GM18499 (cell line): ENCODE data around the gene CILP2.

Experiments used
- ATAC-seq: cut with Tn5 transposase; IDR thresholded peaks from one replicate; pipeline ENCODE4 v1.9.1; 2021; ENCODE audit warnings: moderate number of reproducible peaks; ENCODE audit not compliant: insufficient read depth, unreplicated experiment

CILP2 gene

GRCh38 chr19:19591133-19591825 lies 53.2 kb downstream of the CILP2 start:
- peak; percentile 58 for ATAC-seq

DNA sequence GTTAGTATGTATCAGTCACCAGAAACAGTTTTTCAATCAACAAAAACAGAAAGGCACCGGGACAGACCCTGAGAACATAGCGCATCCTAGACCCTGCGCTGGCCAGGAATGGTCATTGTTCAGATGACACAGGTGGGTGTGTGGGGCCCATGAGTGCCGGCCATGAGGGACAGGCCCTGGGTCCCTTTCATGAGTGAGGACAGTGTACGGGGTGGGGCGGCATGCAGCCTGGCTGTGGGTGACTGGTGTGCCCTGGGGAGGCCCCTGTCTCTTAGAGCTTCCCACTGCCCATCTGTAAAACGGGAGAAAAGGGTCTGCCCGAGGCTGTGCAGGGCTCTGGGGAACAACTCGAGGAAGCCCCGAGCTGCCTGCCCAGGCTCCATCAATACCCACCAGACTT lies 54.6 kb downstream of the CILP2 start:
- ATAC-seq, result no peak

GRCh38 chr19:19594381-19594780 lies 56.3 kb downstream of the CILP2 start:
- ATAC-seq, result no peak

DNA sequence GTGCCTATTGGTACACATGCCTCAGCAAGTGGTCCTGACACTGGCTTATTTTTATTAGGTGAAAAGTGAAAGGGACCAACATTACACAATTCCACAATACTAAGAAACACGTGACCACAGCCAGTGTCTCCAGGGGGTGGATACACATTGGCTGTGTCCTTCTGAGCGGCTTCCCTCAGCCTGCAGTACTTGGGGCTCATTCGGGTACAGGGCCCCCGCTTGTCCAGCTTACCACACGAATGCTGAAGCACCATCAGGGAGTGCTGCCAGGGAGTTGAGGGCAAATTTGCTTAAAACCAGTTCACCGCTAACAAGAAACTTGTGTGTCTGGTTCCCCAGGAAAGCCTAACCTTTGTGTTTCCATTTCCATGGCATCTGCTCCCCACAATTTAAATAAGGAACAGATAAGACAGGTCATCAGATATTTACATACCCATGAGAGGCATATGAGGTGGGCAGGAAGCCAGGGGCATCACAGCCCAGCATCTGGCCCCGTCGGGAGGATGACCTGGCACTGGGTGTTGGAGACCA lies 57.2 kb downstream of the CILP2 start:
- ATAC-seq, result no peak
